Measurements from ENCODE around the gene CCT8.

Gene CCT8

GRCh38 chr21:29073222-29074006 is at the start of gene CCT8:
CCT8 (minus strand) TSS chr21:29073648; CDS start chr21:29073590, 58 bp downstream.
- POLR2A ChIA-PET (ENCODE audit: low non-redundant PET) = interaction anchor here (0.7 kb wide), 1 partner anchor 15 kb away, joined by 3 read pairs; no protein-coding TSS in a partner anchor
- peak; percentile 98 for DNase-seq (ENCODE audit: low spot score)
- peak within 1 kb of the TSS; percentile 87 for H3K27ac ChIP-seq
- TF ChIP-seq CTCF (conservative IDR thresholded peaks at IDR 0.05; ENCODE audit: low read depth) = no peak
- CTCF ChIA-PET = interaction anchor here (0.8 to 1.6 kb wide), 2 partner anchors 13 to 56 kb away, joined by 4 read pairs; no protein-coding TSS in a partner anchor

GRCh38 chr21:29121759-29122158 is 48.3 kb upstream of the CCT8 start:
- no peak for DNase-seq (ENCODE audit: low spot score)
- CTCF ChIA-PET = interaction anchor here (0.6 kb wide), 1 partner anchor 17 kb away, joined by 3 read pairs; no protein-coding TSS in a partner anchor
- no peak overlapping the region for H3K27ac ChIP-seq
- POLR2A ChIA-PET (ENCODE audit: low non-redundant PET) = no interaction called here
- TF ChIP-seq CTCF (conservative IDR thresholded peaks at IDR 0.05; ENCODE audit: low read depth) = no peak

- TF ChIP-seq CTCF (conservative IDR thresholded peaks at IDR 0.05; ENCODE audit: low read depth) = no peak
- ChIA-PET POLR2A (ENCODE audit: low non-redundant PET) (no interaction called here), CTCF (no interaction called here)
- H3K27ac ChIP-seq = no peak overlapping the region
- no peak for DNase-seq (ENCODE audit: low spot score)
These were observed 44.0 kb upstream of the CCT8 start for GRCh38 chr21:29117372-29117955.

GRCh38 chr21:29115899-29116298 is 42.5 kb upstream of the CCT8 start:
- CTCF ChIA-PET = no interaction called here
- POLR2A ChIA-PET (ENCODE audit: low non-redundant PET) = no interaction called here

GRCh38 chr21:29114765-29115500 is 41.5 kb upstream of the CCT8 start:
- ChIA-PET POLR2A (ENCODE audit: low non-redundant PET) (no interaction called here), CTCF (interaction anchor here (0.5 to 0.6 kb wide), 2 partner anchors 246 to 1098 kb away, joined by 3 to 4 read pairs; no protein-coding TSS in a partner anchor)
- peak; percentile 77 for DNase-seq (ENCODE audit: low spot score)
- no peak overlapping the region for H3K27ac ChIP-seq
- no peak for TF ChIP-seq CTCF (conservative IDR thresholded peaks at IDR 0.05; ENCODE audit: low read depth)

More at GRCh38 chr21:29115899-29116298, 42.5 kb upstream of the CCT8 start:
- no peak for DNase-seq (ENCODE audit: low spot score)
- no peak overlapping the region for H3K27ac ChIP-seq
- no peak for TF ChIP-seq CTCF (conservative IDR thresholded peaks at IDR 0.05; ENCODE audit: low read depth)

GRCh38 chr21:29105218-29105617 is 31.8 kb upstream of the CCT8 start:
- no peak overlapping the region for H3K27ac ChIP-seq
- POLR2A ChIA-PET (ENCODE audit: low non-redundant PET) = no interaction called here
- CTCF ChIA-PET = interaction anchor here (0.6 kb wide), 1 partner anchor 41 kb away, joined by 5 read pairs; no protein-coding TSS in a partner anchor
- TF ChIP-seq CTCF (conservative IDR thresholded peaks at IDR 0.05; ENCODE audit: low read depth) = no peak
- DNase-seq (ENCODE audit: low spot score) = peak; percentile 54
